Stimulated activated CD4-positive, alpha-beta T cell treated with anti-CD3 and anti-CD28 coated beads, Interleukin-4, amount 100 ng/mL, for 4 hours (primary cell): ENCODE results near the gene CNNM3.

ENCODE experiments used
- DNase-seq, 2 experiments: peaks; one replicate each; pipeline ENCODE4 v3.0.0-alpha.2; 2020

Gene CNNM3

GRCh38 chr2:96880891-96881273 is 64.8 kb downstream of the CNNM3 start:
- DNase-seq, result no peak

- no peak for DNase-seq
Measured at GRCh38 chr2:96881349-96882195, 65.5 kb downstream of the CNNM3 start.

- no peak for DNase-seq
Measured at GRCh38 chr2:96882230-96882629, 66.2 kb downstream of the CNNM3 start.

GRCh38 chr2:96882906-96883305 is 66.8 kb downstream of the CNNM3 start:
- DNase-seq, result no peak

GRCh38 chr2:96883306-96883705 is 67.2 kb downstream of the CNNM3 start:
- no peak for DNase-seq
